Activated CD4-positive, alpha-beta T cell treated with anti-CD3 and anti-CD28 coated beads, Interleukin-2, amount 50 U/mL, for 1 hour (primary cell): ENCODE measurements around the gene CEACAM6.
"Not testable (repeated sequence)": the region's sequence is repeated elsewhere in the genome, so short reads cannot be mapped to it uniquely, and the experiment has no call there.

Source experiments
- DNase-seq: peaks from one replicate; pipeline ENCODE4 v3.0.0-alpha.2; 2020

The CEACAM6 gene

GRCh38 chr19:41748012-41748411 is 7.3 kb upstream of the CEACAM6 start:
- DNase-seq = no peak

- not testable (repeated sequence) for DNase-seq
Observed at GRCh38 chr19:41750248-41751134, 4.8 kb upstream of the CEACAM6 start.

- DNase-seq = peak; percentile 79
Observed at GRCh38 chr19:41753159-41753558, 2.2 kb upstream of the CEACAM6 start.

- peak; percentile 68 for DNase-seq
Observed at GRCh38 chr19:41753936-41754529, 1.3 kb upstream of the CEACAM6 start.

- no peak for DNase-seq
Observed at GRCh38 chr19:41758846-41759245, 3.5 kb downstream of the CEACAM6 start.

GRCh38 chr19:41767115-41767514 is 11.8 kb downstream of the CEACAM6 start:
- no peak for DNase-seq

GRCh38 chr19:41768105-41768504 is 12.8 kb downstream of the CEACAM6 start:
- not testable (repeated sequence) for DNase-seq

GRCh38 chr19:41769608-41770007 is 14.3 kb downstream of the CEACAM6 start:
- DNase-seq = no peak

GRCh38 chr19:41771410-41771809 is 16.1 kb downstream of the CEACAM6 start:
- no peak for DNase-seq

GRCh38 chr19:41774515-41774980 is 19.2 kb downstream of the CEACAM6 start:
- peak; percentile 47 for DNase-seq

GRCh38 chr19:41776700-41777099 is 21.4 kb downstream of the CEACAM6 start:
- no peak for DNase-seq

GRCh38 chr19:41783612-41784011 is 28.3 kb downstream of the CEACAM6 start:
- DNase-seq = no peak

- no peak for DNase-seq
Observed at GRCh38 chr19:41784312-41784711, 29.0 kb downstream of the CEACAM6 start.

GRCh38 chr19:41784743-41785142 is 29.4 kb downstream of the CEACAM6 start:
- DNase-seq = no peak

GRCh38 chr19:41785653-41786052 is 30.3 kb downstream of the CEACAM6 start:
- DNase-seq = peak; percentile 65

- no peak for DNase-seq
Observed at GRCh38 chr19:41787055-41787454, 31.7 kb downstream of the CEACAM6 start.

GRCh38 chr19:41788518-41788917 is 33.2 kb downstream of the CEACAM6 start:
- DNase-seq = not testable (repeated sequence)

- not testable (repeated sequence) for DNase-seq
Observed at GRCh38 chr19:41789053-41789452, 33.7 kb downstream of the CEACAM6 start.

GRCh38 chr19:41792513-41793413 is 37.4 kb downstream of the CEACAM6 start:
- peak; percentile 41 for DNase-seq

GRCh38 chr19:41793414-41793727 is 38.0 kb downstream of the CEACAM6 start:
- no peak for DNase-seq

- peak; percentile 55 for DNase-seq
Observed at GRCh38 chr19:41795031-41795461, 39.7 kb downstream of the CEACAM6 start.

- no peak for DNase-seq
Observed at GRCh38 chr19:41796362-41796761, 41.0 kb downstream of the CEACAM6 start, which contains the start of gene CEACAM3. TSS of gene CEACAM3 (plus strand) at chr19:41796587. CDS start at chr19:41796678, 91 bp downstream.

- DNase-seq = no peak
Observed at GRCh38 chr19:41796901-41797300, 41.6 kb downstream of the CEACAM6 start.
